Gastrocnemius medialis (tissue), 4 donors: ENCODE measurements around the gene TMPRSS2.

Experiments
- POLR2A ChIP-seq, 2 donors: fragments of 450-650 bp; IDR thresholded peaks; one replicate each; pipeline ENCODE4 v1.6.1; 2017; ENCODE audit warnings: antibody characterized with exemption in 2 of 2, mild to moderate bottlenecking in 2 of 2, moderate library complexity in 2 of 2
- TF ChIP-seq, protein P1 (sequence below), 5 experiments: fragments of 450-650 bp in 3 of 5; fragments of 200-600 bp in 2 of 5; sonication (generic) in 2 of 5; IDR thresholded peaks in 4 of 5; conservative IDR thresholded peaks in 1 of 5; 1 replicate in 4 of 5; 2 replicates in 1 of 5; pipeline ENCODE4 v1.5.1; 2016 to 2019; ENCODE audit warnings: antibody characterized with exemption in 5 of 5, mild to moderate bottlenecking in 3 of 5, moderate library complexity in 3 of 5

- TF ChIP-seq, protein P1, sequence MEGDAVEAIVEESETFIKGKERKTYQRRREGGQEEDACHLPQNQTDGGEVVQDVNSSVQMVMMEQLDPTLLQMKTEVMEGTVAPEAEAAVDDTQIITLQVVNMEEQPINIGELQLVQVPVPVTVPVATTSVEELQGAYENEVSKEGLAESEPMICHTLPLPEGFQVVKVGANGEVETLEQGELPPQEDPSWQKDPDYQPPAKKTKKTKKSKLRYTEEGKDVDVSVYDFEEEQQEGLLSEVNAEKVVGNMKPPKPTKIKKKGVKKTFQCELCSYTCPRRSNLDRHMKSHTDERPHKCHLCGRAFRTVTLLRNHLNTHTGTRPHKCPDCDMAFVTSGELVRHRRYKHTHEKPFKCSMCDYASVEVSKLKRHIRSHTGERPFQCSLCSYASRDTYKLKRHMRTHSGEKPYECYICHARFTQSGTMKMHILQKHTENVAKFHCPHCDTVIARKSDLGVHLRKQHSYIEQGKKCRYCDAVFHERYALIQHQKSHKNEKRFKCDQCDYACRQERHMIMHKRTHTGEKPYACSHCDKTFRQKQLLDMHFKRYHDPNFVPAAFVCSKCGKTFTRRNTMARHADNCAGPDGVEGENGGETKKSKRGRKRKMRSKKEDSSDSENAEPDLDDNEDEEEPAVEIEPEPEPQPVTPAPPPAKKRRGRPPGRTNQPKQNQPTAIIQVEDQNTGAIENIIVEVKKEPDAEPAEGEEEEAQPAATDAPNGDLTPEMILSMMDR (IDR thresholded peaks at IDR 0.05 in 4 of 5, conservative IDR thresholded peaks at IDR 0.05 in 1 of 5): no peak
- no peak for TF ChIP-seq POLR2A (IDR thresholded peaks at IDR 0.05)
Measured at GRCh38 chr21:41466024-41466820, 41.7 kb downstream of the TMPRSS2 start.
